Right cardiac atrium (tissue), 5 donors: Measurements from ENCODE around the gene EMD. TPM values are rescaled to one million over a fixed set of nuclear protein-coding genes. Genes with fewer than 3 reads are reported as not detected.
"Not testable (repeated sequence)": the region's sequence is repeated elsewhere in the genome, so short reads cannot be mapped to it uniquely, and the experiment has no call there.

Source experiments
- ATAC-seq, 2 donors: fragments of 200-7000 bp; cut with Tn5 transposase; one replicate each; pipeline versions ENCODE4 v1.8.0 to v1.9.1; 2020; ENCODE audit warnings: moderate library complexity in 2 of 2, mild to moderate bottlenecking in 1 of 2
- DNase-seq, 3 donors: peaks; one replicate each; pipeline ENCODE4 v3.0.0-alpha.2; 2020
- H3K27ac ChIP-seq: one replicate; pipeline ENCODE4 v1.5.1; 2013; ENCODE audit warnings: mild to moderate bottlenecking, low read length, control low read depth, moderate library complexity
- H3K27me3 ChIP-seq: one replicate; pipeline ENCODE4 v1.6.1; 2013; ENCODE audit not compliant: control insufficient read depth, insufficient read depth
- H3K4me1 ChIP-seq: one replicate; pipeline ENCODE4 v1.6.1; 2013; ENCODE audit warnings: low read length; ENCODE audit not compliant: control insufficient read depth, insufficient read depth
- H3K4me3 ChIP-seq: one replicate; pipeline ENCODE4 v1.5.1; 2013; ENCODE audit warnings: low read length, control low read depth
- H3K9me3 ChIP-seq: one replicate; pipeline ENCODE4 v1.6.1; 2013; ENCODE audit warnings: low read length; ENCODE audit not compliant: control insufficient read depth
- WGBS: extraction: QIAGEN DNeasy Blood & Tissue Kit; methylation state at CpG from one replicate; pipeline ENCODE4 v1.1.7; 2013; 5-methylcytosine and 5-hydroxymethylcytosine counted together
- intact Hi-C, 4 donors: fragments of 100-400 bp; cut with DNase I; formaldehyde crosslinking; loops; one replicate each; pipeline versions ENCODE4 v1.11.0 to v1.14.0; 2022 to 2023
- polyA plus RNA-seq: library from polyadenylated mRNA; stranded (reverse); fragments of 200-250 nt; gene quantifications from one replicate; pipeline ENCODE4 v1.2.3, GENCODE V29; 2013
- total RNA-seq, 4 donors: library from RNA; stranded (reverse); fragmentation: NEBNext Ultra II Directional; extraction: Animal tissue kit (Norgen Biotek cat#: 25700); gene quantifications; one replicate each; pipeline ENCODE4 v1.2.1, GENCODE V29; 2021
- donor health status: healthy with polysubstance abuse.
- donor health status: DM: no; HTN: yes; CAD: no.
- donor health status: DM: no; HTN: no; CAD: no.
- donor health status: DM: no; HTN: yes; CAD: no; lungs with severe emphysema.
- donor health status: DM: yes; HTN: yes; CAD: no.

Gene EMD
- total and polyA plus RNA-seq, 5 donors: 58.5 to 86.1 (median 60.6) TPM

- 36% methylated on average over 14 of the region's 14 CpGs for WGBS
- Histone ChIP-seq H3K4me1 (peaks cover 2% of the 10 kb centered on the region), H3K9me3 (no peaks in the 10 kb centered on the region), H3K27me3 (no peaks in the 10 kb centered on the region), H3K4me3 (peak overlapping the region; percentile 99), H3K27ac (peak overlapping the region; percentile 100)
- intact Hi-C loops: loop anchor here in 1 of 4 donors (10.0 kb wide), 1 partner anchor 115 kb away; the partner anchor contains the start of gene FAM3A
- DNase-seq (no peak), ATAC-seq (no peak)
Observed at GRCh38 chrX:154399527-154400368, 20.7 kb downstream of the EMD start.

- intact Hi-C loops: loop anchor here in 1 of 4 donors (10.0 kb wide), 1 partner anchor 114 kb away; the partner anchor contains the start of gene FAM3A
- DNase-seq, H3K4me3 ChIP-seq, H3K9me3 ChIP-seq, H3K27me3 ChIP-seq, H3K4me1 ChIP-seq, ATAC-seq: not testable (repeated sequence)
- peak overlapping the region; percentile 32 for H3K27ac ChIP-seq
- WGBS: 75% methylated on average over 6 of the region's 6 CpGs
Observed at GRCh38 chrX:154400369-154400817, 21.3 kb downstream of the EMD start.

- 56% methylated on average over 6 of the region's 6 CpGs for WGBS
- no peaks in the 10 kb centered on the region for H3K27me3 ChIP-seq
- no peak overlapping the region for H3K27ac ChIP-seq
- H3K9me3 ChIP-seq: no peaks in the 10 kb centered on the region
- H3K4me3 ChIP-seq: no peak overlapping the region
- ATAC-seq (no peak), DNase-seq (no peak)
- peaks cover 2% of the 10 kb centered on the region for H3K4me1 ChIP-seq
- intact Hi-C loops: loop anchor here in 1 of 4 donors (10.0 kb wide), 1 partner anchor 114 kb away; the partner anchor contains the start of gene FAM3A
Observed at GRCh38 chrX:154401045-154401799, 22.1 kb downstream of the EMD start.

- H3K4me1 ChIP-seq: peaks cover 2% of the 10 kb centered on the region
- no peaks in the 10 kb centered on the region for H3K9me3 ChIP-seq
- intact Hi-C loops: loop anchor here in 1 of 4 donors (10.0 kb wide), 1 partner anchor 113 kb away; the partner anchor contains the start of gene FAM3A
- no peak overlapping the region for H3K27ac ChIP-seq
- no peak for ATAC-seq
- WGBS: 53% methylated on average over 6 of the region's 6 CpGs
- no peak for DNase-seq
- no peaks in the 10 kb centered on the region for H3K27me3 ChIP-seq
- H3K4me3 ChIP-seq: no peak overlapping the region
Observed at GRCh38 chrX:154401918-154402621, 23.0 kb downstream of the EMD start.

GRCh38 chrX:154402622-154403127, 23.6 kb downstream of the EMD start:
- no peak for DNase-seq
- ATAC-seq: no peak
- WGBS: 69% methylated on average over 19 of the region's 19 CpGs
- intact Hi-C loops: loop anchor here in 1 of 4 donors (10.0 kb wide), 1 partner anchor 112 kb away; the partner anchor contains the start of gene FAM3A
- no peaks in the 10 kb centered on the region for H3K9me3 ChIP-seq
- H3K27me3 ChIP-seq: no peaks in the 10 kb centered on the region
- no peak overlapping the region for H3K4me3 ChIP-seq
- peaks cover 2% of the 10 kb centered on the region for H3K4me1 ChIP-seq
- H3K27ac ChIP-seq: no peak overlapping the region

- intact Hi-C loops: loop anchor here in 1 of 4 donors (10.0 kb wide), 1 partner anchor 112 kb away; the partner anchor contains the start of gene FAM3A
- Histone ChIP-seq H3K9me3 (no peaks in the 10 kb centered on the region), H3K4me1 (peaks cover 2% of the 10 kb centered on the region)
Observed at GRCh38 chrX:154403192-154403591, 24.1 kb downstream of the EMD start.

GRCh38 chrX:154403858-154404257, 24.8 kb downstream of the EMD start:
- ATAC-seq: no peak
- intact Hi-C loops: loop anchor here in 1 of 4 donors (10.0 kb wide), 1 partner anchor 111 kb away; the partner anchor contains the start of gene FAM3A
- Histone ChIP-seq H3K4me3 (no peak overlapping the region), H3K4me1 (peaks cover 2% of the 10 kb centered on the region), H3K9me3 (no peaks in the 10 kb centered on the region), H3K27me3 (no peaks in the 10 kb centered on the region), H3K27ac (no peak overlapping the region)
- DNase-seq: no peak
- 91% methylated on average over 4 of the region's 4 CpGs for WGBS

More at GRCh38 chrX:154403192-154403591, 24.1 kb downstream of the EMD start:
- WGBS: 83% methylated on average over 10 of the region's 10 CpGs
- DNase-seq (no peak), ATAC-seq (no peak)
- Histone ChIP-seq H3K4me3 (no peak overlapping the region), H3K27ac (no peak overlapping the region), H3K27me3 (no peaks in the 10 kb centered on the region)

- H3K4me1 ChIP-seq: peaks cover 2% of the 10 kb centered on the region
- no peaks in the 10 kb centered on the region for H3K27me3 ChIP-seq
- 89% methylated on average over 16 of the region's 16 CpGs for WGBS
- ATAC-seq (no peak), DNase-seq (no peak)
- no peak overlapping the region for H3K27ac ChIP-seq
- no peak overlapping the region for H3K4me3 ChIP-seq
- H3K9me3 ChIP-seq: no peaks in the 10 kb centered on the region
- intact Hi-C loops: loop anchor here in 1 of 4 donors (10.0 kb wide), 1 partner anchor 110 kb away; the partner anchor contains the start of gene FAM3A
Observed at GRCh38 chrX:154404625-154405192, 25.6 kb downstream of the EMD start.

GRCh38 chrX:154408659-154409221, 29.6 kb downstream of the EMD start:
- WGBS: 43% methylated on average over 10 of the region's 10 CpGs
- Histone ChIP-seq H3K4me3 (peak overlapping the region; percentile 37), H3K4me1 (no peaks in the 10 kb centered on the region), H3K27ac (peak overlapping the region; percentile 68), H3K27me3 (no peaks in the 10 kb centered on the region), H3K9me3 (no peaks in the 10 kb centered on the region)
- ATAC-seq (no peak), DNase-seq (no peak)
- intact Hi-C loops: loop anchor here in 1 of 4 donors (10.0 kb wide), 1 partner anchor 106 kb away; the partner anchor contains the start of gene FAM3A
